Epithelial cell of prostate (primary cell): Measurements from ENCODE around the gene IKZF2.

Source experiments
- DNase-seq: peaks from one replicate; pipeline ENCODE4 v3.0.0-alpha.2; 2011; ENCODE audit warnings: low read depth, low spot score
- H3K27ac ChIP-seq: fragments of 450-650 bp; 2 replicates; pipeline ENCODE4 v1.5.1; 2017; ENCODE audit warnings: mild to moderate bottlenecking

The IKZF2 gene

GRCh38 chr2:213104092-213104902, 47.1 kb downstream of the IKZF2 start:
- peak overlapping the region; percentile 32 for H3K27ac ChIP-seq
- DNase-seq: no peak

GRCh38 chr2:213101692-213102460, 49.5 kb downstream of the IKZF2 start:
- H3K27ac ChIP-seq: no peak overlapping the region
- DNase-seq: no peak

DNA sequence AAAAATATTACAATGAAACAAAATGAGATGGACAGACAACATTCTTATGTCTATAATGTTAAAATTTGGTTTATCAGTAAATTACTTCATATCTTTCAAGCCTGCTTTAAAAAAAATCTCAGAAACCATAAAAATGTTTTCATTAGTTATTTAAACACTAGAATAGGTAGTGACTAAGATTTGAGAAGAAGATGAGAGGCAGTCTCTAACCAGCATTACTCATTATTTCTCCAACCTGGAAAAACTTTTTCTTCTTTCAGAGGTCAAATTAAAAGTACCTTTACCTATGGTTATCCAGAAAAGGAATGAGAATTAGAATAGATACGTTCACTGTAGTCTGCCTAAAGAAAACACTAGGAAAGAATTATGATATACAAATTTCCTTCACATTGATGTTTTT, 50.3 kb downstream of the IKZF2 start:
- no peak overlapping the region for H3K27ac ChIP-seq

DNA sequence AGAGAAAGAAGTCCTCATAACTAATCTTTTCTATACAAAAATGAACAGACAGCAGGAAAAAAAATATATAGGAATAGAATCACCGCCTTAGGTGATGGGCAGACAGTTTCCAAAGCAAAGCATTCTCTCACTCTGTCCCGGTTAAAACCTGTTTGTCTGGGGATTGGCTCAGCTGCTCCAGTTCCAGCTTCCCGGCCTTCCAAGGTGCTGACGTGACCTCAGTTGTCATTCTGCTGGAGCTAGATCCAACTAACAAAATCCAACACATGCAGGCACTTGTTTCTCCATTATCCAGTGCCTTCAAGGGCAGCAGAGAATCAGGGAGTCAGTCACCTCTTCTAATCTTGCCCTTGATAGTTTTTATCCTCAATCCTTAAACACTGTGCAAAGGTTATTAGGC, 52.8 kb downstream of the IKZF2 start:
- no peak overlapping the region for H3K27ac ChIP-seq

More for the DNA sequence above, 50.3 kb downstream of the IKZF2 start:
- DNase-seq: no peak

GRCh38 chr2:213091765-213092164, 59.6 kb downstream of the IKZF2 start:
- no peak overlapping the region for H3K27ac ChIP-seq
- DNase-seq: no peak

More for the DNA sequence above, 52.8 kb downstream of the IKZF2 start:
- no peak for DNase-seq

DNA sequence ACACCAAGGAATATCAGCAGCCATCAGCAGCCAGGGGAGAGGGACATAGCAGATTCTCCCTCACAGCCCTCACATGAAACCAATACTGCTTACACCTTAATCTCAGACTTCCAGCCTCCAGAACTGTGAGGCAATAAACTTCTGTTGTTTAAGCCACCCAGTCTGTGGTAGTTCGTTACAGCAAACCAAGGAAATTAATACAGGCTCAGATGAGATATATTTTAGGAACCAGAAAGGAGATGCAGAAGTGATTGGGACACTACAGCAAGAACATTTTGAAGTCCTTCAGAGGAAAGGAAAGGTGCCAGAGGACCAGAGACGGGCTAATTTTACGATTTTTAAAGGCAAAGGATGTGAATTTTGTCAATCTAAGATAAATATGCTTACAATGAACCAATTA, 60.6 kb downstream of the IKZF2 start:
- no peak for DNase-seq
- H3K27ac ChIP-seq: no peak overlapping the region

DNA sequence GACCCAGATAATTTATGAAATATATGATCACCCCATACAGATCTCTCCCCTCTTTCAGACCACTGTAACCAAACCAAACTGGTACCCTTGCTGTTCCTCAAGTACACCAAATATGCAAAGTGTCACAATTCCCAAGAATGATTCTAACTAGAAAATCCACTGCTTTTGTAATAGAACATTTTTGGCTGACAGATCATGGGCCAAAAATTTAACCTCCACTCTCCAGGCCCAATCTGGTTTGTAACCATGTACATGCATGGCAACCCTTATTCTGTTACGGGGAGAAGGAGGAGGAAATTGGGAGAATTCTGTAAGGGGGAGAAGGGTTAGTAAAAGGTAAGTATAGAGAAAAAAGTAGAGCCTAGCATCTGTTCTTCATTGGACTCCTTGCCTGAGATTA, 62.0 kb downstream of the IKZF2 start:
- no peak for DNase-seq
- H3K27ac ChIP-seq: no peak overlapping the region

- no peak for DNase-seq
- no peak overlapping the region for H3K27ac ChIP-seq
Measured at GRCh38 chr2:213087040-213087439, 64.4 kb downstream of the IKZF2 start.

DNA sequence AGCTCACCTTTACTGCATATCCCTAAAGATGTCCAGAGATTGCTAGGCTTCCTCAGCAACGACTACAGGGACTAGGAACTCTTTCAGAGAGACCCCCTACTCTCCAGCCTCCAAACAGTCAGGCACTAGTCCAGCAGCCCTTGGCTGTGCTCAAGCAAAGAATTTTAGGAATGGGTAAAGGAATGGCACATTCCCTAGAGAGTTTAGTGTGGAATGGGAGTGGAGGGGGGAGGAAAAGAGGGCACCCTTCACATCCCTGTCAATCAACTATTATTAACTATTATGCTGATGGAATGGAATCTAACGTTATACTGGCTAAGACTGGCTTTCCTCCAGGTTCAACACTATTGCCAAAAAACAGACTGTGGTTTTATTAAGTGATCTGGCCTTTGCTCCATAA, 64.8 kb downstream of the IKZF2 start:
- DNase-seq: no peak
- no peak overlapping the region for H3K27ac ChIP-seq

DNA sequence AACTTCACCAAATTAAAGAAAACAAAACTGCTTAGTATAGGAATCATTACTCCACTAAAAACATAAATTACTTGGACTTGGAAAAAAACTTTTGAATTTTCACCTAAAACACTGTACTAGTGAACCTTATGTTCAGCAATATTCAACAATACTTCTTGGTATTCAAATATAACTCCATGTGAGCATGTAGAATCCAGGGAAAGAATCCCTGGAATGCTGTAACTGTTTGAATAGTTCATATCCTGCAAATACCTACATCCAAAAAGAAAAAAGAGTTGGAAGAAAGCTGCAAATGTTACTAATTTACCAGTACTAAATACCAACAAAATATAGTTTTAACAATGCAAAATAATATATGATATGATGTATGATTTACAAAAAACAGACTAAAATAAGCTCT, 65.4 kb downstream of the IKZF2 start:
- no peak for DNase-seq
- no peak overlapping the region for H3K27ac ChIP-seq

DNA sequence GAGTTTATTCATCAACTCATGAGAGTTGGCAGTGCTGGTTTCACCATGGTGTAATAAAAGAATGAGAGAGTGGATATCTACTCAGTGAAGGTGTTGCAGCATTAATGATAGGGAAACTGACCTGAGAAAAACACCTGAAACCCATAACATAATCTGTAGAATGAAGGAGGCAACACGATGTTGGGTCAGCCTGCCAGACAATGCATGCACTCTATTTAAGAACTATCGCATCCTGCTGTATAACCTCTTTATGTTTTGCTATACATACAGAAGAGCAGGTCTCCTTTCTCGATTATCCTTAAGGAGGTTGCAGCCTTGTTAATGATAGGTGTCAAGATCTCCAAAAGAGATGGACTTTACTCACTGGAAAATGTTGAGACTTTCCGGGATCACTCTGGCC, 65.9 kb downstream of the IKZF2 start:
- H3K27ac ChIP-seq: no peak overlapping the region
- DNase-seq: no peak

DNA sequence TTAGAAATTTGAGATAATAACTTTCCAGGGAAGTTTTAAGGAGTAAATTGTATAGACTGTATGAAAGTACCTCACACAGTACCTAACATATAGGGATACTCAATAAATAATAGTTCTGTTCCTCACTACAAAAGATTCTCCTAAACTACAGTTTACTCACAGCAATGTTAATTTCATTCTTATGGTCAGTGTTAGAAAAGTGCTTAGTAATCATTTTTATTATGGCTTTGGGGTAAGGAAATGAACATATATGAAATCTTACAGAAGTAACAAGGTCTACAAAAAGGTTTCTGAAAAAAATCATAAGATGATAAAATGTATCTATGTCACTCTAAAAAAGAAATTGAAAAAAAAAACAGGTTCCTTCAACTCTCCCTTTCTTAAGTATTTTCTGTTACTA, 67.2 kb downstream of the IKZF2 start:
- H3K27ac ChIP-seq: no peak overlapping the region

DNA sequence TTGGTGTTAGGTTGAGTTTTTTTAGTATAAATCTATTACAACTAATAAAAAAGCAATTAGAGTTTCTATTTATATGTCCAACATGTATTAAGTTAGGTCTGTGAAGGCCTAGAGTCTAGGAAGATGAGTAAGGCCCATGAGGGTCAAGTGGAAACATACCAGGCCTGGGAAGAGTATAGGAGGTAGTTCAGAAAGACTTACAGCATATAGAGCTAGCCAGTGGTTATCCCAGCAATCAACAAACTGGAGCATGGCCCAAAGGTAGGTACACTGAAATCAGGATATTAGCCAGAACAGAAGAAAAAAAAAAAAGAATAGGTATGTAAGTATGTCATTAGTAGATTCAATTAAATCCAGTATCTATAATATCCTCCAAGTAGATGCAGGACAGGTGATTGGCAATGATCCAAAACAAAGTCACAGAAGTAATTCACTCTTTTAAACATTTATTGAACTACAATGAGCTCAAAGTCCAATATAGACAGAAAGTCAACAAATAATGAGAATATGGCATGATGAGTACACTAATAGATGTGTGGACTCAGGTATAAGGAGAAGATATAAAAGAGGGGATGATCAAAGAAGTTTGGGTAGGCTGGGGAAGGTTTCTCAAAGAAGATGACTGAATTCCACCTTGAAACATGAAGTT, 70.3 kb downstream of the IKZF2 start:
- DNase-seq: no peak
- no peak overlapping the region for H3K27ac ChIP-seq

More for the DNA sequence above, 67.2 kb downstream of the IKZF2 start:
- no peak for DNase-seq

- no peak overlapping the region for H3K27ac ChIP-seq
- DNase-seq: no peak
Measured at GRCh38 chr2:213079756-213080155, 71.7 kb downstream of the IKZF2 start.

- DNase-seq: no peak
- H3K27ac ChIP-seq: no peak overlapping the region
Measured at GRCh38 chr2:213078686-213079085, 72.7 kb downstream of the IKZF2 start.

- no peak overlapping the region for H3K27ac ChIP-seq
- no peak for DNase-seq
Measured at GRCh38 chr2:213069531-213069930, 81.9 kb downstream of the IKZF2 start.

DNA sequence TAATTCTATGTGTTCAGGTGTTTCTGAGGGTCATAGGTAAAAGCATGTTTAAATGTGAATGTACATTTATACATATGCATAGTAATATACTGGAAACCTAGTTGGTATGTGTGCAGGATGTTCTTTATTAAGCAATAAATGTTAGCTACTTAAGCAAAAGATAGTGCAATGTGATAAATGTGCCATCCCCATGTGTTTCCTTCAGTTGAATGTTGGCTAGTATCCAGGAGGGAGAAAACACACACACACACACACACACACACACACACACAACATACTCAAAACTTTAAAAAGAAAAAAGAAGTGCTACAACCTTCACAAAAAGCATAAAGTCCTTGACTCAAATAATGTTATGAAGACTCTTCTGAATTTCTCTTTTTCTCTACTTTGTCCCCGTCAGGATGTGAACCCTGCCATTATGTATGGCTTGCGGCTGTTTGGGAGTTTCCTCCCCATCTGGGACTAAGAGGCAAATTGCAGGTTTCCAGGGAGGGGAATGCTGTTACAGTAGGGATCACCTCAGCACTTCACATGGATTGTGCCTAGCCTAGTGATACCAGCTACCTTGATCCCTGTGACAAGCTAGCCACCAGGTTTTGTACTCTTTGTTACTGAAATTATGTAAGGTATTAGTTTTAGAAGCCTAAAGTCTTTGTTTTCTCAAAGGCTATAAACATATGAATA, 82.6 kb downstream of the IKZF2 start:
- DNase-seq: no peak

GRCh38 chr2:213067888-213068287, 83.5 kb downstream of the IKZF2 start:
- peak overlapping the region; percentile 29 for H3K27ac ChIP-seq
- peak; percentile 3 for DNase-seq

More for the DNA sequence above, 82.6 kb downstream of the IKZF2 start:
- peak overlapping the region; percentile 29 for H3K27ac ChIP-seq

DNA sequence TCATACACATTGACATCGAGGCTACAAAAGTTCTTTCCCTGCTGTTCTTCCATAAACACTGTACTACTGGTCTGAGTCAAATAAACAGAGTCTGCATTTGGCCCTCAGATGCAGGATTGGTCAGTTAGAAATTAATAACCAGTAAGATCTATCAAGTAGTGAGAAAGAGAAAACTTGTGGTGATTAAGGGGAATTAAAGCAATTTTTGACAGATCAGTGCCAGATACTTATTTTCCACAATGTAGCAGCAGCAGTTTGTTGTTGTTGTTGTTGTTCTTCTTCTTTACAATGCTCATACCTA, 85.0 kb downstream of the IKZF2 start:
- no peak for DNase-seq
- no peak overlapping the region for H3K27ac ChIP-seq

GRCh38 chr2:213065583-213066442, 85.6 kb downstream of the IKZF2 start:
- no peak overlapping the region for H3K27ac ChIP-seq
- DNase-seq: no peak
